Activated naive CD4-positive, alpha-beta T cell treated with anti-CD3 and anti-CD28 coated beads, Interleukin-2, amount 50 U/mL, for 24 hours (primary cell): ENCODE data around the gene DSN1.

Experiments
- H3K27ac Mint-ChIP-seq: one replicate; pipeline ENCODE4 v1.8.0; 2021; ENCODE audit warnings: mild to moderate bottlenecking, mixed read lengths
- H3K27me3 Mint-ChIP-seq: one replicate; pipeline ENCODE4 v1.8.0; 2021; ENCODE audit warnings: mixed read lengths
- H3K36me3 Mint-ChIP-seq: one replicate; pipeline ENCODE4 v1.8.0; 2021; ENCODE audit warnings: mixed read lengths
- H3K4me1 Mint-ChIP-seq: one replicate; pipeline ENCODE4 v1.8.0; 2021; ENCODE audit warnings: mixed read lengths
- H3K4me3 Mint-ChIP-seq: one replicate; pipeline ENCODE4 v1.8.0; 2021; ENCODE audit warnings: mild to moderate bottlenecking, mixed read lengths
- H3K9me3 Mint-ChIP-seq: one replicate; pipeline ENCODE4 v1.8.0; 2021; ENCODE audit warnings: mixed read lengths

Gene DSN1

GRCh38 chr20:36779656-36780025 is 6.1 kb upstream of the DSN1 start:
- Mint-ChIP-seq H3K27ac (no peak overlapping the region), H3K4me1 (no peaks in the 10 kb centered on the region), H3K36me3 (no peaks in the 10 kb centered on the region), H3K9me3 (no peaks in the 10 kb centered on the region), H3K4me3 (no peak overlapping the region), H3K27me3 (no peaks in the 10 kb centered on the region)

DNA sequence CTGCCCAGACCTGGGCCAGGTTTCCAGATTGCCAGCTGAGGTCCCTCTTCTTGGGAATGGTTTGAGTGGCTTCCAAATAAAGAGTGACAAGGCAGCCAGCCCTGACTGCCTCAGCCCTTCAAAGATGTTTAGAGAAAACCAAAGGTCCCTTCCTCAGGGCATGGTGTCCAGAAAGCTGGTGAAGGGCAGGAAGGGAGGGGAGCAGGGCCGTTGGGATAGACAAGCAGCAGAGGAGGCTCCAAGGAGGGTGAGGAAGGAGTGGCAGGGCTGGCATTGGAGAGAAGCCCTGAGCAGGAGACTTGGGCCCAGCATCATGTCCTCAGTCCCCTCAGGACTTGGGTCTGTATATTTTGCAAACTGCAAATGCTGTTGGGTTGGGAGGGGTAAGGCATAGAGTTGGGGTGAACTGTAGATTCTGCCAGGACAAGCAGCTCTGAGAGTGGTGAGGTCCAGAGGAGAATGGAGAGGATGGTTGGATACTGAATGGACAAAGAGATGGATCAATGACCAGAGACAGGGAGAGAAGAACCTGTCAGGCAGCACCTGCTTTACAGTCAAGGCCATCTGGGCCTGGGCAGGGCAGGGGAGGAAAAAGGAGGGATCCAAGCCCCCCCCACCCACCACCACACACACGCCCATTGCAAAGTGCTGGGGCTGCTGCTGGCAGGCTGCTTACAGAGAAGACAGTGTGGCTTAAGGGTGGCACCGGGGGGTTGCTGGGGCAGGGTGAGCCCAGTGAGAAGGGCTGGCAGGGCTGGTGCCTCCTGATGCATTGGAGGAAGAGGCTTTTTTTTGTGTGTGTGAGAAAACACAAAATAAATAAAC is 5.5 kb upstream of the DSN1 start:
- no peaks in the 10 kb centered on the region for H3K36me3 Mint-ChIP-seq
- H3K4me1 Mint-ChIP-seq = no peaks in the 10 kb centered on the region
- no peak overlapping the region for H3K27ac Mint-ChIP-seq
- H3K4me3 Mint-ChIP-seq = no peak overlapping the region
- no peaks in the 10 kb centered on the region for H3K9me3 Mint-ChIP-seq
- H3K27me3 Mint-ChIP-seq = no peaks in the 10 kb centered on the region

DNA sequence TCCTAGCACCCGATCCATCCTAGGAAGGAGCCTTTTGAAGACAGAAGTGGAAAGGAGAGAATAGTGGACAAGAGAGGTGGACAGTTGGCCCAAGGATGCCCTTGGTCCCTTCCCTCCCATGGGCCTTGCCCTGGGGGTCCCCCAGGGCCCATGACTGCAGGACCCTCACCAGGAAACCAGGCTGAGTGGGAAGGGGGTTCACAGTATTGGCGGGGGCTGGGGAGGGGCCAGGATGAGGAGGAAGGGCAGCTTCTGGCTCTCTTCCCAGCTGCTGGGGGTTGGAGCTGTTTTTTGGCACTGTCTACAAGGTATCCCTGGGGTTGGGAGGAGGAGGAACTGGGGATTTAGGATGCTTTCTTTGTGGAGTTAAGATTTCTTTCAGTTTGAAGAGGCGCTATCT is 4.0 kb upstream of the DSN1 start:
- H3K27ac Mint-ChIP-seq = no peak overlapping the region
- H3K27me3 Mint-ChIP-seq = peaks cover 1% of the 10 kb centered on the region
- H3K9me3 Mint-ChIP-seq = no peaks in the 10 kb centered on the region
- H3K36me3 Mint-ChIP-seq = no peaks in the 10 kb centered on the region
- peaks cover 6% of the 10 kb centered on the region for H3K4me1 Mint-ChIP-seq
- H3K4me3 Mint-ChIP-seq = no peak overlapping the region

- H3K27ac Mint-ChIP-seq = no peak overlapping the region
- H3K9me3 Mint-ChIP-seq = no peaks in the 10 kb centered on the region
- H3K4me1 Mint-ChIP-seq = peaks cover 10% of the 10 kb centered on the region
- no peak overlapping the region for H3K4me3 Mint-ChIP-seq
- H3K27me3 Mint-ChIP-seq = peaks cover 1% of the 10 kb centered on the region
- H3K36me3 Mint-ChIP-seq = no peaks in the 10 kb centered on the region
These were observed 3.6 kb upstream of the DSN1 start for GRCh38 chr20:36777167-36777566.

GRCh38 chr20:36775826-36776225 is 2.3 kb upstream of the DSN1 start:
- Mint-ChIP-seq H3K9me3 (no peaks in the 10 kb centered on the region), H3K27me3 (peaks cover 1% of the 10 kb centered on the region), H3K4me1 (peaks cover 17% of the 10 kb centered on the region), H3K36me3 (no peaks in the 10 kb centered on the region), H3K27ac (no peak overlapping the region), H3K4me3 (no peak overlapping the region)

- Mint-ChIP-seq H3K4me1 (peaks cover 17% of the 10 kb centered on the region), H3K27ac (no peak overlapping the region), H3K9me3 (no peaks in the 10 kb centered on the region), H3K36me3 (no peaks in the 10 kb centered on the region), H3K4me3 (peak overlapping the region; percentile 94), H3K27me3 (peaks cover 1% of the 10 kb centered on the region)
These were observed 1.6 kb upstream of the DSN1 start for GRCh38 chr20:36775196-36775595.

DNA sequence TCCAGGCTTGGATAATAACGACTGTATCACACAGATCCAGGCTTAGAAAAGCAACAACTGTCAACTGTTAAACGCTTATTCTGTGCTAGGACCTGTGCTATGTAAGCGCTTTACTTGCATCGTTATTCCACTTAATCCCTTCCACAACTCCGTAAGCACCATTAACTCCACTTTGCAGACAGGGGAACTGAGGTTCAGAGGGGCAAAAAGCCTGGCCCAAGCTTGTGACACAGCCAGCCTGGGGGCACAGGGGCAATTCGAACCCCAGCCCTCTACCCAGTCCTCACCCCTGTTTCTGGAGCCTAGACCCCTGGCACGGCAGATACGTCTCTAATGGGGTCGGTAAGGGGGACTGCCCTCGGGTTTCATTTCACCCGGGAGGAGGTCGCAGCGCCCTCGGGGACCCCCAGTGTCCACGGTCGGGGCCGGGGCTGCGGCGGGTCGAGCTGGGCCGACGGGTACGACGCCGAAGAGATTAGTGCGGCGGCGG is 411 bp downstream of the DSN1 start:
- peak overlapping the region; percentile 94 for H3K4me3 Mint-ChIP-seq
- no peak overlapping the region for H3K27ac Mint-ChIP-seq
- H3K9me3 Mint-ChIP-seq = no peaks in the 10 kb centered on the region
- H3K36me3 Mint-ChIP-seq = no peaks in the 10 kb centered on the region
- peaks cover 1% of the 10 kb centered on the region for H3K27me3 Mint-ChIP-seq
- H3K4me1 Mint-ChIP-seq = peaks cover 17% of the 10 kb centered on the region

DNA sequence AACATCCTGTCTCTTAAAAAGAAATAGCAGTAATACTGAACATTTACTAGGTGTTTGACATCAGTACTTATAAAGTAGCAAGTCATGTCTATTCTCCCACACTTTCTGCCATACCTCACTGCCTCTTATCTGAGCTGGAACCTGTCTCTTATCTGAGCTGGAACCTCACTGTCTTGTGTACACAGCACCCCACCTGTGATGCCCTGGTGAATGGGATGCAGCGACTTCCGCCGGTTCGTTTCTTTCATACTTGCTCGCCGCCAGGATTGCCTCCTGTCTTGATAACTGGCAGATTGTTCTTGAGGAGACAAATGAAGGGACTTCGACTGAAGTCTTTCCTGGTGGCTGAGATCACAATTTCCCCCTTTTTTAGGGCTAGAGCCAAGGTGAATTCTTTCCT is 2.9 kb downstream of the DSN1 start:
- Mint-ChIP-seq H3K27me3 (peaks cover 1% of the 10 kb centered on the region), H3K9me3 (no peaks in the 10 kb centered on the region), H3K27ac (no peak overlapping the region), H3K36me3 (no peaks in the 10 kb centered on the region), H3K4me3 (no peak overlapping the region), H3K4me1 (peaks cover 17% of the 10 kb centered on the region)

DNA sequence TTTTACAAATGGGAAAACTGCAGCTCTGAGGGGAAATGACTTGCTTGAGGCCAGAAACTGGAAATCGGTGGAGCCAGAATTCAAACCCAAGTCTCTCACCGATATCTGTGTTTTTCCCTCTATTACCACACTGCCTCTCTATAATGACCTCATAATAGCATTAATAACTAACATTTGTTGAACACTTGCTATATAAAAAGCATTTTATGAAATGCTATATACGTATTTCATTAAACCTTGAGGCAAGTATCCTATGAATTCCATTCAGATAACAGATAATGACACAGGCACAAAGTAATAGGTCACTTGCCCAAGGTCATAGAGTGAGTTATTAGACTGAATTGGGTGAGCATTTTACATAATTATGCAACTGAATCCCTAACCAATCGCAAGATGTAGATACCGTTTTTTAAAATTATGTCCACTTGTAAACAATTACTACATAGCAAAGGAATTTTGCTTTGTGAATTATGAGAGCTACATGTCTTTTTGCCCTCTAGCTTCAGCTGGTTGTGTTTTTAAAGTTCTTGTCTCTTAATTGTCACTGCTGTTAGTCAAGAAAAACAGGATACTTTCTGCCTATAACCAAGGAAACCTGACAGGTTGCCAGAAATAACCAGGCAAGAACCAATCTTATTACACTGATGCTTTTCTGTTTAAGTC is 4.7 kb downstream of the DSN1 start:
- H3K4me1 Mint-ChIP-seq = peaks cover 17% of the 10 kb centered on the region
- H3K9me3 Mint-ChIP-seq = no peaks in the 10 kb centered on the region
- H3K27ac Mint-ChIP-seq = no peak overlapping the region
- no peaks in the 10 kb centered on the region for H3K36me3 Mint-ChIP-seq
- peaks cover 1% of the 10 kb centered on the region for H3K27me3 Mint-ChIP-seq
- H3K4me3 Mint-ChIP-seq = no peak overlapping the region

GRCh38 chr20:36761125-36761524 is 12.4 kb downstream of the DSN1 start:
- Mint-ChIP-seq H3K27me3 (no peaks in the 10 kb centered on the region), H3K9me3 (no peaks in the 10 kb centered on the region), H3K4me3 (no peak overlapping the region), H3K4me1 (no peaks in the 10 kb centered on the region), H3K36me3 (peaks cover 4% of the 10 kb centered on the region), H3K27ac (no peak overlapping the region)

DNA sequence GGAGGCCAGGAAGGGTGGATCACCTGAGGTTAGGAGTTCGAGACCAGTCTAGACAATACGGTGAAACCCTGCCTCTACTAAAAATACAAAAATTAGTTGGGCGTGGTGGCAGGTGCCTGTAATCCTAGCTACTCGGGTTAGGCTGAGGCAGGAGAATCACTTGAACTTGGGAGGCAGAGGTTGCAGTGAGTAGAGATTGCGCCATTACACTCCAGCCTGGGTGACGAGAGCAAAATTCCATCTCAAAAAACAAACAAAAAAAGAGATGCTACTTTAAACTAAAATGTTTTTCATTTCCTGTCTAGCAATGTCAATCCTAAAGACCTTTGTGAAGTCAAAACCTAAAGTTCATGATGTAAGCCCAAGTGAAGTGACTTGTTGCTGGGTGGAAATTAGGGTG is 12.9 kb downstream of the DSN1 start:
- Mint-ChIP-seq H3K4me1 (no peaks in the 10 kb centered on the region), H3K9me3 (no peaks in the 10 kb centered on the region), H3K27me3 (no peaks in the 10 kb centered on the region), H3K36me3 (peaks cover 4% of the 10 kb centered on the region), H3K4me3 (no peak overlapping the region), H3K27ac (no peak overlapping the region)

DNA sequence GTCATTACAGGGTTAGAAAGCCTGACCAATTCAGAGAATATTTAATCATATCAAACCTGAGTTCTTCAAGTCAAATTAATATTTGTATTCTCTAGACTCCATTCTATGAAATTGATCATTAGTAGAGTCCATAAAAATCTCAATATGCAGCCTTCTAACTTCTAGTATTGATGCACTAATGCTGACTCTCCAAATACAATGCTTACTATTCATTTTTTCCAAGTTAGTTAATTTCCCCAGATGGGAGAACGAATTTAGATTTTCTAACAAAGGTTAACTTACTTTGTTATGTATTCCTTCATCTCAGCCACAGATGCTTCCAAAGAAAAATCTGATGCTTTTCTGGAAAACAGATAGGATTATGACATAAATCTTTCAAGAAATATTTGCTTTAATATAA is 15.3 kb downstream of the DSN1 start:
- Mint-ChIP-seq H3K36me3 (peaks cover 4% of the 10 kb centered on the region), H3K27me3 (no peaks in the 10 kb centered on the region), H3K4me3 (no peak overlapping the region), H3K27ac (no peak overlapping the region), H3K9me3 (no peaks in the 10 kb centered on the region), H3K4me1 (no peaks in the 10 kb centered on the region)

- no peak overlapping the region for H3K4me3 Mint-ChIP-seq
- no peaks in the 10 kb centered on the region for H3K9me3 Mint-ChIP-seq
- peaks cover 10% of the 10 kb centered on the region for H3K36me3 Mint-ChIP-seq
- no peaks in the 10 kb centered on the region for H3K4me1 Mint-ChIP-seq
- no peaks in the 10 kb centered on the region for H3K27me3 Mint-ChIP-seq
- no peak overlapping the region for H3K27ac Mint-ChIP-seq
These were observed 17.1 kb downstream of the DSN1 start for GRCh38 chr20:36756496-36756895.

DNA sequence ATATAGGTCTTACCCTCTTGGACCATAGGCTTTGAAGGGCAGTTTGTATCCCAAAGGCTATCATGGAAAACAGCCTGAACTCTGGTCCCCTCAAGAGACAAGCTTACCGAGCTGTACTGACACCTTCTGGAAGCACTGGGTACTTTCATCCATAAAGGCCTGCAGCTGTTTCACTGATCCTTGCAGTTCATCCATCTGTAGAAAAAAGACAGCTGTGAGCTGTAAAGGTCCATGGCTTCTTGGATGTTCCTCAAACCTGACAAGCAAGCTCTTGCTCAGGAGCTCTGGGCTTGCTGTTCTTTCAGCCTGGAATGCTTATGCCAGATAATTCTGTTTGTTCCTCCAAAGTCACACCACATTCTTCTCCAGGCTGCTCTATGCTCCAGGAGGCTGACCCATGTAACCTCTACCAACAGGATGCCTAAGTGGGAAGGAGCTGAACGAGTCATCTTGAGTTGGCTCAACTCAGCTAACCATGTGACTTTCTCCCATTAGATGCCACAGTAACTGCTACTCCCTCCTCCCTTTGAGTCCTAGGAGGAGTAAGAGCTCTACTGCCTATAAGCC is 18.8 kb downstream of the DSN1 start:
- Mint-ChIP-seq H3K27me3 (no peaks in the 10 kb centered on the region), H3K4me1 (no peaks in the 10 kb centered on the region), H3K36me3 (peaks cover 10% of the 10 kb centered on the region), H3K9me3 (no peaks in the 10 kb centered on the region), H3K27ac (no peak overlapping the region), H3K4me3 (no peak overlapping the region)

- Mint-ChIP-seq H3K36me3 (peaks cover 8% of the 10 kb centered on the region), H3K27ac (no peak overlapping the region), H3K9me3 (no peaks in the 10 kb centered on the region), H3K4me3 (no peak overlapping the region), H3K4me1 (no peaks in the 10 kb centered on the region), H3K27me3 (no peaks in the 10 kb centered on the region)
These were observed 21.0 kb downstream of the DSN1 start for GRCh38 chr20:36752582-36752981.

DNA sequence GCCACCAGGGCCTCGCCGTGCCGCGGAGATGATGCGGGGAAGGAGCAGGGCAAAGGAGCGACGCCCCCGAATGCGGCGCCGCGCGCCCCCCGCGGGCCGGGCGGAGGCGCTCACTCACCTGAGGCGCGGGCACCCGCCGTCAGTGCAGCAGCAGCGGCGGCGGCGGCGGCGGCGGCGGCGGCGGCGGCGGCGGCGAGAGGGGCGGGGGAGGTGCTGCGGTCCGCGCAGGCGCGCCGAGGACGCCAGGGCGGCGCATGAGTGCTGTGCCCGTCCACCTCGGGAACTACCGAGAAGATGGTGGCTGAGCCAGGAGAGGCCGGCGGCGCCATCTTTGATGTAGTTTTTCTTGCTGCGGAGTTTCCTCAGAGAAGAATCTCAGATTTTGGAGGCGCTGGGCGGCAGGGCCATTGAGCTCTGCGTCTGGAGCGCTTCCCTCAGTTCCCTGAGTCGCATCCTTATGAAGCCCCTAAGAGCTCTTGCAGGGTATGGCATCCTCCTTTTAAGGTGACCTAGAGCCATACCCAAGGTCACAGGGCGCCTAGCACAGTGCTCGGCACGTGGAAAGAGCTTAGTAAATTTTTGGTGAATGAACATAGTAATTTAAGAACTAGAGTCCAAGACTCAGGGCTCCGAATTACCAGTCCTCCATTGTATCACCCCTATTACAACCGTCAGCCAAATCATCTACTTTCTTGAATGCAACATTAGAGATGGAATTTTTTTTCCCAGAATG is 27.5 kb downstream of the DSN1 start, which contains the start of gene NDRG3:
Gene NDRG3 (minus strand): TSS at position 164 of the 733 bp plus-strand sequence. CDS start 24,355 bp downstream, outside the sequence.
- Mint-ChIP-seq H3K36me3 (no peaks in the 10 kb centered on the region), H3K27me3 (no peaks in the 10 kb centered on the region), H3K9me3 (no peaks in the 10 kb centered on the region), H3K4me1 (peaks cover 31% of the 10 kb centered on the region), H3K27ac (peak within 1 kb of the TSS; percentile 91), H3K4me3 (peak within 1 kb of the TSS; percentile 91)
